Psoas muscle (tissue), 8 donors: ENCODE measurements around the gene AIG1. TPM values are rescaled to one million over a fixed set of nuclear protein-coding genes. Genes with fewer than 3 reads are reported as not detected.

ENCODE experiments used
- ATAC-seq, 4 donors: fragments of 200-7000 bp; cut with Tn5 transposase; one replicate each; pipeline ENCODE4 v1.9.1; 2020; ENCODE audit warnings: moderate library complexity in 3 of 4, mild to moderate bottlenecking in 2 of 4
- DNase-seq, 2 donors: peaks; one replicate each; pipeline ENCODE4 v3.0.0-alpha.2; 2020
- H3K27ac ChIP-seq: fragments of 200-600 bp; one replicate; pipeline ENCODE4 v1.8.0; 2022
- H3K27me3 ChIP-seq, 3 donors: fragments of 200-600 bp in 1 of 3; one replicate each; pipeline versions ENCODE4 v1.6.1 to v1.8.0; 2013 to 2022; ENCODE audit warnings: low read length in 2 of 3, mild to moderate bottlenecking in 2 of 3, moderate library complexity in 1 of 3; ENCODE audit not compliant: insufficient read depth in 3 of 3
- H3K36me3 ChIP-seq, 2 donors: fragments of 200-600 bp in 1 of 2; one replicate each; pipeline versions ENCODE4 v1.6.1 to v1.8.0; 2013 to 2022; ENCODE audit warnings: low read depth in 1 of 2, mild to moderate bottlenecking in 1 of 2, moderate library complexity in 1 of 2; ENCODE audit not compliant: insufficient read depth in 1 of 2
- H3K4me1 ChIP-seq: fragments of 200-600 bp; one replicate; pipeline ENCODE4 v1.8.0; 2022
- H3K4me3 ChIP-seq: fragments of 200-600 bp; one replicate; pipeline ENCODE4 v1.8.0; 2022; ENCODE audit warnings: mild to moderate bottlenecking
- H3K9me3 ChIP-seq: fragments of 200-600 bp; one replicate; pipeline ENCODE4 v1.8.0; 2022
- WGBS, 3 donors: extraction: QIAGEN DNeasy Blood & Tissue Kit; methylation state at CpG; one replicate each; pipeline versions ENCODE4 v1.1.6 to v1.1.7; 2013; 5-methylcytosine and 5-hydroxymethylcytosine counted together
- intact Hi-C, 2 donors: fragments of 100-400 bp; cut with DNase I; formaldehyde crosslinking; loops; one replicate each; pipeline versions ENCODE4 v1.11.0 to v1.14.2; 2022
- polyA plus RNA-seq, 3 donors: library from polyadenylated mRNA; stranded (reverse); fragments of 200-250 nt; gene quantifications; one replicate each; pipeline ENCODE4 v1.2.3, GENCODE V29; 2013
- total RNA-seq, 4 donors: library from RNA; stranded (reverse); fragmentation: NEBNext Ultra II Directional in 2 of 4; extraction: Animal tissue kit (Norgen Biotek cat#: 25700) in 2 of 4; gene quantifications; one replicate each; pipeline versions ENCODE4 v1.2.1 to v1.2.4, GENCODE V29; 2021 to 2023
- TF ChIP-seq, protein P1 (sequence below): fragments of 200-600 bp; IDR thresholded peaks from one replicate; pipeline ENCODE4 v1.8.0; 2022; ENCODE audit warnings: antibody characterized with exemption
- donor health status: healthy with polysubstance abuse.
- donor health status: DM: no; HTN: no; CAD: no; lungs with moderate emphysema.
- donor health status: Bipolar disorder and iron deficiency.
- donor health status: healthy.
- donor health status: DM: yes; HTN: yes; CAD: no.
- donor health status: DM: no; HTN: no; CAD: no.
- donor health status: DM: no; HTN: no; CAD: no.
- donor health status: DM: yes; HTN: yes; CAD: no.

Gene AIG1
- total and polyA plus RNA-seq, 7 donors, result 4.0 to 24.6 (median 5.8) TPM

DNA sequence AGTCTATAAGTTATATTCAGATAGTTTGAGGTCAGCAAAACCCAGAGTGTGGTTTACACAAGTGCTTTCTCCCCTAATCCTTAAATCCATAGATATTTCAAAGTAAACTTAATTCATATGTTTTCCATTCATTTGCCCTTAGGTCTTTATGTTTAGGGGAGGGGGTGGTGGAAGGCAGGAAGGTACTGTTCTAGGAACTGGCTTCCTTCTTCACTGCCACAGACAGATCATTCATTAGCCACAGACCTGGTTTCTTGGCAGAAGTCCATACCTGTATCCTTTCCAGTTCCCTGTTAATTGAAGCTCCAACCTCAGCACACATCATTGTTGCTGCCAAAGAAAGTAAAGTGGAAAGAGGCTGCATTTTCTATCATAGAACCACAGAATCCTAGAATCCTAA, 123.0 kb downstream of the AIG1 start:
- no peak for ATAC-seq
- intact Hi-C loops, result no loop called here
- Histone ChIP-seq H3K27me3 (no peaks in the 10 kb centered on the region), H3K4me1 (peaks cover 14% of the 10 kb centered on the region), H3K27ac (no peak overlapping the region), H3K9me3 (no peaks in the 10 kb centered on the region), H3K4me3 (no peak overlapping the region), H3K36me3 (no peaks in the 10 kb centered on the region)
- TF ChIP-seq, protein P1, sequence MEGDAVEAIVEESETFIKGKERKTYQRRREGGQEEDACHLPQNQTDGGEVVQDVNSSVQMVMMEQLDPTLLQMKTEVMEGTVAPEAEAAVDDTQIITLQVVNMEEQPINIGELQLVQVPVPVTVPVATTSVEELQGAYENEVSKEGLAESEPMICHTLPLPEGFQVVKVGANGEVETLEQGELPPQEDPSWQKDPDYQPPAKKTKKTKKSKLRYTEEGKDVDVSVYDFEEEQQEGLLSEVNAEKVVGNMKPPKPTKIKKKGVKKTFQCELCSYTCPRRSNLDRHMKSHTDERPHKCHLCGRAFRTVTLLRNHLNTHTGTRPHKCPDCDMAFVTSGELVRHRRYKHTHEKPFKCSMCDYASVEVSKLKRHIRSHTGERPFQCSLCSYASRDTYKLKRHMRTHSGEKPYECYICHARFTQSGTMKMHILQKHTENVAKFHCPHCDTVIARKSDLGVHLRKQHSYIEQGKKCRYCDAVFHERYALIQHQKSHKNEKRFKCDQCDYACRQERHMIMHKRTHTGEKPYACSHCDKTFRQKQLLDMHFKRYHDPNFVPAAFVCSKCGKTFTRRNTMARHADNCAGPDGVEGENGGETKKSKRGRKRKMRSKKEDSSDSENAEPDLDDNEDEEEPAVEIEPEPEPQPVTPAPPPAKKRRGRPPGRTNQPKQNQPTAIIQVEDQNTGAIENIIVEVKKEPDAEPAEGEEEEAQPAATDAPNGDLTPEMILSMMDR, result no peak
- DNase-seq, result no peak

DNA sequence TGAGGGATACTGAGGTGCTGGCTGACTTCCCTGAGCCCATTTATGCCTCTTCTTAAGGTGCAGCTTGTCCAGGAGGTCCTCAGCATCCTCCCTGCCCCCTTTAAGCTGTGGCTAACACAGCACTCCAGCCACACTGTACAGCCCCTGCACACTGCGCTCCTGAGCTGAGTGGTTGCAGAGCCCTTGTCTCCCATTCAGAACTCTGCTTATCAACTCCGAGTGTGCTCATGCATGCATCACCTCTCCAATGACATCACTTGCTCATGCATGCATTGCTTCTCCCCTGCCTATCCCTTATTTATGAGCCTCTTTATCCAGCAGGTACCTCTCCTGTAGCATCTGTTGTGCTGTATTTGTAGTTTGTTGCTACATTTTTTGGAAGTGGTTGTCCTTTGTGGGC, 124.6 kb downstream of the AIG1 start:
- DNase-seq (no peak), ATAC-seq (no peak)
- Histone ChIP-seq H3K27ac (no peak overlapping the region), H3K9me3 (no peaks in the 10 kb centered on the region), H3K4me3 (no peak overlapping the region), H3K4me1 (peaks cover 8% of the 10 kb centered on the region), H3K27me3 (no peaks in the 10 kb centered on the region), H3K36me3 (no peaks in the 10 kb centered on the region)
- TF ChIP-seq, protein P1, result no peak
- intact Hi-C loops, result no loop called here
- 94 to 98% (median 96%) methylated on average over 2 of the region's 2 CpGs for WGBS, 3 donors

DNA sequence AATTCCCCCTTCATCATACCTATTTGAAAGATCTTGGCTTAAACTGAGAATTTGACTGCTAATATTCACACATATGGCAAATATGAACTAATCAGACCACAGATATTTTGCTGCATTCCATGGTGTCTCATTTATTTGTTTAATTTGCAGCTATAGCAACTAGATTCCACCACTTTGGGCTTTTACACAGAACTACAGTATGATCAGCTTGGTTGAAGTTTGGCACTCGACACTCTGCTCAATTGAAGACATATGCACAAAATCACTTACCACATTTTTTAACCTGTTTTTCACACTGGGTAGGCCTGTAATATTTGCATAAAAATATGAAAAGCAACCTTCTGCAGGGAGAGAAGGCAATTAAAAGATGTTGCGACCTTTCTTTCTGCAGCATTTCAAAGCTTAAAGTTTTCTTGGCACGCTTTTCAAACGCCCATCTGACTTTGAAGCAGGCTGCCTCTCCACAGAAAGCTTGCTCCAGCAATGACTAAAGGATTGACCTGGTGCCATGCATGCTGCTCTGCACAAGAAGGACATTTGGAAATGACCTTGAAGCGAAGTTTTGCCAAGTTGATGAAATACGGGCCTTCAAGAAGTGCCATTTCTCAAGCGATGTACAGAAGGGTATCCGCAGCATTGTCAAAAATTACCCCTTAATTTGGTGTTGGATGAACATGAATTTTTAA, 126.7 kb downstream of the AIG1 start:
- Histone ChIP-seq H3K4me3 (no peak overlapping the region), H3K36me3 (no peaks in the 10 kb centered on the region), H3K27ac (no peak overlapping the region), H3K4me1 (peaks cover 7% of the 10 kb centered on the region), H3K27me3 (no peaks in the 10 kb centered on the region), H3K9me3 (no peaks in the 10 kb centered on the region)
- DNase-seq (peak in 1 of 2 donors; percentile 15), ATAC-seq (no peak)
- TF ChIP-seq, protein P1, result no peak
- 32 to 50% (median 47%) methylated on average over 8 of the region's 8 CpGs for WGBS, 3 donors
- intact Hi-C loops, result no loop called here

DNA sequence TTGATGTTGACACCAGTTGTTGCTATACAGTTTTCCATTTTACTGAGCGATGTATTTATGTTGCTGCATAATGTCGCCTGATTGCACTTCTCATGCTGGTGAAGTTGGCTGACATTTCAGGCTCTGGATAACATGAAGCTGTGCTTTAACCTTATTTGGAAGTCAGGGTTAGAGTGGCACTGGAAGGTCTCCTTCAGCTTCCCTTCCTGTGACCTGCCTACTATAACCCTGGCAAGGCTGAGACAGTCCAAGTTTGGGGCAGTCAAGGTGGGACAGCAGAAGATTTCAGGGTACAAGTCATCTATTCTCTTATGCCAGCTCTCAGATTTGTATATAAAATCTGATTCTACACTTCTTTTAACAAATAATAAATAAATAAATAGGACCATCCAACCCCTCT, 127.6 kb downstream of the AIG1 start:
- WGBS, 3 donors, result 94 to 97% (median 95%) methylated on average over 2 of the region's 2 CpGs
- intact Hi-C loops, result no loop called here

More for the DNA sequence above, 127.6 kb downstream of the AIG1 start:
- Histone ChIP-seq H3K27me3 (no peaks in the 10 kb centered on the region), H3K4me1 (peaks cover 7% of the 10 kb centered on the region), H3K36me3 (no peaks in the 10 kb centered on the region), H3K4me3 (no peak overlapping the region), H3K9me3 (no peaks in the 10 kb centered on the region), H3K27ac (no peak overlapping the region)
- TF ChIP-seq, protein P1, result no peak
- DNase-seq (no peak), ATAC-seq (no peak)
